ENCODE measurements around the gene ANKFN1.

Gene ANKFN1

DNA sequence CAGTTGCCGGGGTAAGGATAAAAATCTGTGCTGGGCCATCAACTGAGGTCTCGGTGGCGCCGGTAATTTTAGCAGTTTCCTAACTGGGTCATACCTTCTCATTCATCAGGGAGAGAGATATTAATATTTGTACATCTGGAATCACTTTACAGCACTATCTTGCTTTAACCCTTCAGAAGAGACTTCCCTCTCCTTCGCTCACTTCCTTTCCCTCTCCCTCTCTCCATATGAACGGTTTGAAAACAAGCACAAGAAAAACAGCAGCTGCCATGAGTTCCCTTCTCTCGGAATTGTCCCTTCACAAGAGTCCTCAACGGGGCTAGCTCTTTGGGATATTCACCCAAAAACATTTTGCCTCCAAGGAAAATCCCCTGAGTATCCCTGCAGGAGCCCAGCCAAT, 295.9 kb downstream of the ANKFN1 start:
- TF ChIP-seq, protein P1, sequence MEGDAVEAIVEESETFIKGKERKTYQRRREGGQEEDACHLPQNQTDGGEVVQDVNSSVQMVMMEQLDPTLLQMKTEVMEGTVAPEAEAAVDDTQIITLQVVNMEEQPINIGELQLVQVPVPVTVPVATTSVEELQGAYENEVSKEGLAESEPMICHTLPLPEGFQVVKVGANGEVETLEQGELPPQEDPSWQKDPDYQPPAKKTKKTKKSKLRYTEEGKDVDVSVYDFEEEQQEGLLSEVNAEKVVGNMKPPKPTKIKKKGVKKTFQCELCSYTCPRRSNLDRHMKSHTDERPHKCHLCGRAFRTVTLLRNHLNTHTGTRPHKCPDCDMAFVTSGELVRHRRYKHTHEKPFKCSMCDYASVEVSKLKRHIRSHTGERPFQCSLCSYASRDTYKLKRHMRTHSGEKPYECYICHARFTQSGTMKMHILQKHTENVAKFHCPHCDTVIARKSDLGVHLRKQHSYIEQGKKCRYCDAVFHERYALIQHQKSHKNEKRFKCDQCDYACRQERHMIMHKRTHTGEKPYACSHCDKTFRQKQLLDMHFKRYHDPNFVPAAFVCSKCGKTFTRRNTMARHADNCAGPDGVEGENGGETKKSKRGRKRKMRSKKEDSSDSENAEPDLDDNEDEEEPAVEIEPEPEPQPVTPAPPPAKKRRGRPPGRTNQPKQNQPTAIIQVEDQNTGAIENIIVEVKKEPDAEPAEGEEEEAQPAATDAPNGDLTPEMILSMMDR (IDR thresholded peaks at IDR 0.05; ENCODE audit: low read depth, low read length) = no peak

DNA sequence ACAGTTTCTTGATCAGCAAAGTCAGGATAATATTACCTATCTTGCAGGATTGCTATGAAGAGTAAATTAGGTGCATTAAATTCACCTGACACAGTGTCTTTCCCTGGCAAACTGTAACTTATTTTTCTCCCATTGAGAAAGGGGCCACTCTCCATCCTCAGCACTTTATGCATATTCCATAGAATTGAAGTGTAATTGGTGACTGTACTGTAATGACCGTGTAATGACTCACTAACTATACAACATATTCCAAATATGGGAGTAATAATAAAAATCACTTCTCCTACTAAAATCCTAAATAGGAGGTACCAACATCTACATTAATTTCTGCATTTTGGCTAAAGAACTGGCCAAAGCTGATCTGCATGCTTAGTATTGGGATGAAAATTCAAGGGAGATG, 298.4 kb downstream of the ANKFN1 start:
- DNase-seq (ENCODE audit: low read depth in 2 of 2) = no peak
- TF ChIP-seq, protein P1 (IDR thresholded peaks at IDR 0.05; ENCODE audit: low read depth, low read length) = no peak
- H3K4me3 ChIP-seq (replicated peaks in 1 of 2; ENCODE audit: low read depth in 2 of 2, low read length in 2 of 2) = no peak overlapping the region

More for the DNA sequence above, 295.9 kb downstream of the ANKFN1 start:
- no peak for DNase-seq (ENCODE audit: low read depth in 2 of 2)
- no peak overlapping the region for H3K4me3 ChIP-seq (replicated peaks in 1 of 2; ENCODE audit: low read depth in 2 of 2, low read length in 2 of 2)

DNA sequence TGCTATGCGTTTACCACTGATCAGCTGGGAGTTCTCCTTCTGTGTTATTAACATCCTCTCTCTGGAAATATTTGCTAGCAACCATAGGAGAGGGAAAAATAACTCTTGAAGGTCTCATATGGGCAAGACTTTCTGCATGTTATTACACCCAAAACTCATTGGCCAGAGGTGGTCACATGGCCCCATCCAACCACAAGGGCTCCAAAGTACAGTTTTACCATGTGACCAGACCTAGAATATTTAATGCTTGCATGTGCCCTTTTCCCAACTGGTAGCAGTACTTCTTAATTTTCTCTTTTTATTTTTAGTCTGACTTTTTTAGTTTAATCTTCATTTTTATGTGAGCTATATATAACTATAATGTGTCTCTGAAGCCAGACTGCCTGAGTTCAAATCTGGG, 299.2 kb downstream of the ANKFN1 start:
- no peak for DNase-seq (ENCODE audit: low read depth in 2 of 2)
- H3K4me3 ChIP-seq (replicated peaks in 1 of 2; ENCODE audit: low read depth in 2 of 2, low read length in 2 of 2) = no peak overlapping the region
- TF ChIP-seq, protein P1 (IDR thresholded peaks at IDR 0.05; ENCODE audit: low read depth, low read length) = no peak

DNA sequence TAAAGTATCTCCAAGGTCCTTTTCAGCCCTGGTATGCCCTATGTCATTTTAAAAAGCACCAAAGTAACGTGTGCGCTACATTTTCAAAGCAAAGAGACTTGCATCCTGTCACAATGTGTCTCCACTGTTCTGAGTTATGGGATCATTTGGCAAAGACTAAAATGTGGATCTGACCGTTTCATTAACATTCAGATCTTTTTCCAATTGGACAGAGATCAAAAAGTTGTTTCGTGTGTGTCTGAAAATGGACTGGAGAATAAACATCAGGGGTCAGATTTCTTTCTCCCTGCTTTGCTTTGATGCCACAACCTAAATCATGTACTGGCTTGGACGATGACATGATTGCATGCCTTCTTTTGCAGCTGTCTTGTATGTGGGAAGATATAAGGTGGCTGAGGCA, 304.2 kb downstream of the ANKFN1 start:
- no peak overlapping the region for H3K4me3 ChIP-seq (replicated peaks in 1 of 2; ENCODE audit: low read depth in 2 of 2, low read length in 2 of 2)
- TF ChIP-seq, protein P1 (IDR thresholded peaks at IDR 0.05; ENCODE audit: low read depth, low read length) = no peak
- no peak for DNase-seq (ENCODE audit: low read depth in 2 of 2)

DNA sequence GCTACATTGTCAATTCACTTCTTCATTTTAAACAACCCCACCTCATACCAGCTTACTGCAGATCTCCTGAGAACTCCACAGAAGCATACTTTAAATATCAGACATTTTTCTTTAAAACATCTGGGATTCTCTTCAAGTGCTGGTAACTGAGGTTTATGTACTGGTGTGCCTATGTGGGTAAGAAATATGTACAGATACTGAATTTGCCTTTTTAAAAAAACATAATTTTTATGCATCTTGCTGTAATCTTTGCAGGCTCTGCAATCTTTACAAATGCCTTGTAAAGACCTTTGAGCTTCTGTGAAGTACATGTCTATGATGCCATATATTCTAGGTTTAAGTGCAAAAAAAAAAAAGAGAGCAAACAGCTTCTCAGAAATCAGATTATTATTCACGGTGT, 312.6 kb downstream of the ANKFN1 start:
- H3K4me3 ChIP-seq (replicated peaks in 1 of 2; ENCODE audit: low read depth in 2 of 2, low read length in 2 of 2) = no peak overlapping the region
- TF ChIP-seq, protein P1 (IDR thresholded peaks at IDR 0.05; ENCODE audit: low read depth, low read length) = no peak
- DNase-seq (ENCODE audit: low read depth in 2 of 2) = no peak

DNA sequence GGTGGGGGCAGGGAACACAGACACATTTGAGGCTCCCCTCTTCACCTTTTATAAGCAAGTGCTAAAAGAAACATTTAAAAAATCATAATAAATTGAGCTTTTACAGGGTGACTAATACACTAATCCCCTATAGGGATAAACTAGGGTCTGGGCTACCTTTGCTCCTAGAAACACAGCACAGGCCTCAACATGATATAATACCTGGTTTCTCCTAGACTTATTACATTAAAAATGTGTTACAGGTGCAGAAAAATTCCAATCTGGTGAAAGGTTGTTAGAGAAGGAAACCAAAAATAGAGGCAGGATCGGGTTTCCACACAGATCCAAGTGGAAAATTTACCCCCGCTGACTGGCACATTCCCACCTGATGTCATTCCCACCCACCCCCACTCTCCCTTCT, 315.6 kb downstream of the ANKFN1 start:
- DNase-seq (ENCODE audit: low read depth in 2 of 2) = no peak
- TF ChIP-seq, protein P1 (IDR thresholded peaks at IDR 0.05; ENCODE audit: low read depth, low read length) = no peak
- H3K4me3 ChIP-seq (replicated peaks in 1 of 2; ENCODE audit: low read depth in 2 of 2, low read length in 2 of 2) = no peak overlapping the region

DNA sequence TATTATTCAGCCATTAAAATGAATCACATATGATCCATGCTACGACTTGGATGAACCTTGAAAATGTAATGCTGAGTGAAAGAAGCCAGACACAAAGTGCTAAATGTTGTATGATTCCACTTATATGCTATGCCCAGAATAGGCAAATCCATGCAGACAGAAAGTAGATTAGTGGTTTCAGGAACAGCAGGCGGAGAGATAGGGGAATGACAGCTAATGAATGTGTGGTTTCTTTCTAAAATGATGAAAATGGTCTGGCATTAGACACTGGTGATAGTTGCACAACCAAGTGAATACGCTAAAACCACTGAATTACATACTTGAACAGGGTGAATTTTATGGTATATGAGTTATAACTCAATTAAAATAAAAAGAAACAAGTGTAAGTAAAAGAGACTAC, 318.4 kb downstream of the ANKFN1 start:
- TF ChIP-seq, protein P1 (IDR thresholded peaks at IDR 0.05; ENCODE audit: low read depth, low read length) = no peak
- peak in 1 of 2 donors; percentile 0 for DNase-seq (ENCODE audit: low read depth in 2 of 2)
- no peak overlapping the region for H3K4me3 ChIP-seq (replicated peaks in 1 of 2; ENCODE audit: low read depth in 2 of 2, low read length in 2 of 2)
